Fibroblast of the conjunctiva (primary cell): ENCODE data around the gene ZNF837.
"Not testable (repeated sequence)": the region's sequence is repeated elsewhere in the genome, so short reads cannot be mapped to it uniquely, and the experiment has no call there.

ENCODE experiments used
- DNase-seq: peaks from one replicate; pipeline ENCODE4 v3.0.0-alpha.2; 2010; ENCODE audit warnings: low read depth

The ZNF837 gene

GRCh38 chr19:58350871-58351557 is 29.8 kb downstream of the ZNF837 start:
- DNase-seq: no peak

GRCh38 chr19:58350001-58350861 is 30.6 kb downstream of the ZNF837 start:
- no peak for DNase-seq

- DNase-seq: no peak
These were observed 31.2 kb downstream of the ZNF837 start for GRCh38 chr19:58349590-58349989.

GRCh38 chr19:58348080-58348479 is 32.8 kb downstream of the ZNF837 start:
- not testable (repeated sequence) for DNase-seq

- DNase-seq: peak; percentile 49
These were observed 33.6 kb downstream of the ZNF837 start for GRCh38 chr19:58346961-58347929.

- no peak for DNase-seq
These were observed 35.3 kb downstream of the ZNF837 start for GRCh38 chr19:58345558-58345957.

- DNase-seq: no peak
These were observed 41.8 kb downstream of the ZNF837 start for GRCh38 chr19:58338825-58339558.

- DNase-seq: no peak
These were observed 42.5 kb downstream of the ZNF837 start for GRCh38 chr19:58338336-58338735.

- DNase-seq: no peak
These were observed 44.0 kb downstream of the ZNF837 start for GRCh38 chr19:58336820-58337219.

- DNase-seq: no peak
These were observed 44.6 kb downstream of the ZNF837 start for GRCh38 chr19:58336216-58336615.

- no peak for DNase-seq
These were observed 45.2 kb downstream of the ZNF837 start for GRCh38 chr19:58335630-58336029.

GRCh38 chr19:58334691-58335249 is 46.1 kb downstream of the ZNF837 start:
- no peak for DNase-seq

- DNase-seq: no peak
These were observed 48.1 kb downstream of the ZNF837 start for GRCh38 chr19:58332697-58333096.

- DNase-seq: peak; percentile 21
These were observed 50.4 kb downstream of the ZNF837 start for GRCh38 chr19:58330458-58330857.

GRCh38 chr19:58328999-58329398 is 51.8 kb downstream of the ZNF837 start:
- no peak for DNase-seq

- peak; percentile 89 for DNase-seq
These were observed 53.7 kb downstream of the ZNF837 start, which contains the start of gene ZSCAN22 for GRCh38 chr19:58326914-58327726. Gene ZSCAN22, plus strand, starts transcription at chr19:58326994. Its CDS starts 7,809 bp downstream, at chr19:58334803.

- DNase-seq: no peak
These were observed 54.3 kb downstream of the ZNF837 start for GRCh38 chr19:58326501-58326913.

- DNase-seq: no peak
These were observed 55.4 kb downstream of the ZNF837 start for GRCh38 chr19:58325311-58326022.

GRCh38 chr19:58319241-58319640 is 61.6 kb downstream of the ZNF837 start:
- DNase-seq: no peak
